ENCODE measurements around the gene CPM.

Gene CPM

DNA sequence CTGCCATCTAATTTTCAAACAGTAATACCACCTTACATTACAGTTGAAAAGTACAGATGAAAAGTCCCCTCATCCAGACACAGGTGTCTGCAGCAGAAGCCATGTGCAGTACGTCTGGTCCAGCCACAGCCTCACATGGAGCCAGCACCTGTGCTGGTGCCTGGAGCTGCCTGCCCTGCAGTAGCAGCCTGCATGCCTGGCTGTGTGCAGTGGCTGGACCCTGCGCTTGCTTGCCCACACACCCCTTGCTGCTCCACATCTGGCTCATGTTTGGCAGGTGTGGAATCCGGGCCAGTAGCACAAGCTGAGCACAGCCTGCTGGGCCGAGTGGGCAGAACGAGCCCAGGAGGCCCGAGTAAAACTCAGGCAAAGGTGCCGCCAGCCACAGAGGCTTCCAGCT, 21.8 kb upstream of the CPM start:
- ATAC-seq = no peak

GRCh38 chr12:68953536-68953935, 20.6 kb upstream of the CPM start:
- no peak for ATAC-seq

- no peak for ATAC-seq
Measured at GRCh38 chr12:68951652-68952051, 18.7 kb upstream of the CPM start.

DNA sequence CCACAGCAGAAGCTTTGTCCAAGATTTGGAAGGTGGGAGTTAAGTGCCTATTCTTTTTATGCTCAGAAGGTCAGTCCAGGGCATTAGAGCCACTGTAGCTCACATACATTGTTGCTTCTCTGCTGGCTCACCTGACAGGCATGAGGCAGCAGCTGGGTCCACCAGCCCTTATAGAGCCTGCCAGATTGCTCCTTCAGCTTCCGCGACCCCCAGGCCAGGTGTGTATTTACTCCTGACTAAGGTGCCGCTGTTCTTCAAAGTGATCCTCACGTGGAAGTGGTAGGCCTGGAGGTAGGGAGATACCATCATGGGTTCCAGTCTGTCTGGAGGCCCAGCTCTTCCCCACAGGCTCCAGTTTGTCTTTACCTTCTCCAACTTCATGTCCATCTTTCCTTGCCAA, 17.5 kb upstream of the CPM start:
- ATAC-seq = no peak

GRCh38 chr12:68945255-68945654, 12.3 kb upstream of the CPM start:
- no peak for ATAC-seq

GRCh38 chr12:68944296-68945076, 11.5 kb upstream of the CPM start:
- no peak for ATAC-seq

DNA sequence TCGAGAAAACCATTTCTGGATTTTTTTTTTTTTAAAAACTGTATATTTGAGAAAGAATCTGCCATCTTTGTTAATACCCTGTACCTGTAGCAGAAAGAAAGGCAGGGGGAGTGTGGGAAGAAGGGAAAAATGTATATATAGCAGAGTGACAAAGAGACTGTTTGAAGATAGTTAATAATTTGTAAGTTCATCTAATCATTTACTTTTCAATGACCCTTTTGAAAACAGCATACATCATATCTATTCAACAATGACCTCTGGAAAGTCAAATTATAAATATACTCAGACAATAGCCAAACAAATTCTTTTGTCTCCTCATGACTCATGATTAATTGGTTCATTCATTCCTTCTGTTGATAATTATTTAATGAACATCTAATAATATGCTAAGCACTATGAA, 10.9 kb upstream of the CPM start:
- ATAC-seq = no peak

GRCh38 chr12:68940731-68941130, 7.8 kb upstream of the CPM start:
- no peak for ATAC-seq

DNA sequence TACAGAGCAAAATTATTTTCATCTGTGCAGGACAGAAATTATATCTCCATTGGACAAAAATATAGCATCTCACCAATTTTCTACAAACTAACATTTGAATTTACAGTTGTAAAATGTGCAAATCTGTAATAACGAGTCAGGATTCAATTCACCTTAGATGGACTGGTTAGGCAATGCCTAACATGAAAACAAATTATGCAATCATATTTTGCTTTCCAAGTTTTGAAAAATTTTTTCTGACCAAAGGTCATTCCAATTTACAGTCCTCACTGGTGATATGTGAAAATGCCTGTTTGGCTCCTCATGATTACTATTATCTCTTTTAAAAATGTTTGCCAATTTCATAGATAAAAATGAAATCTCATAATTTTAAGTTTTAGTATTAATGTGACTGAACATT, 6.5 kb upstream of the CPM start:
- ATAC-seq = no peak

DNA sequence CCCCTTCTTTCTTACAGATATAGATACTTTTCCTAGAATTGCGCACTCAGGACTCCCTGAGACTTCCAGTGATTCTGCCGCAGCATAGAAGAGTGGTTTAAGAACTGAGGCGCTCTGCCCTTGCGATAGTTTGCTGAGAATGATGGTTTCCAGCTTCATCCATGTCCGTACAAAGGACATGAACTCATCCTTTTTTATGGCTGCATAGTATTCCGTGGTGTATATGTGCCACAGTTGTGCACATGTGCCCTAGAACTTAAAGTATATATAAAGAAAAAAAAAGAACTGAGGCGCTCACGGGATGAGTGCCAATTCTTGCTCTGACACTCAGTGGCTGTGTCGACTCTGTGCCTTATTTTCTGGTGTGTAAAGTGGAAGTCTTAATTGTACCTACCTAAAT, 1.4 kb upstream of the CPM start:
- ATAC-seq = no peak

- peak; percentile 23 to 31 for ATAC-seq
Measured at GRCh38 chr12:68932128-68932960, 627 bp downstream of the CPM start.

DNA sequence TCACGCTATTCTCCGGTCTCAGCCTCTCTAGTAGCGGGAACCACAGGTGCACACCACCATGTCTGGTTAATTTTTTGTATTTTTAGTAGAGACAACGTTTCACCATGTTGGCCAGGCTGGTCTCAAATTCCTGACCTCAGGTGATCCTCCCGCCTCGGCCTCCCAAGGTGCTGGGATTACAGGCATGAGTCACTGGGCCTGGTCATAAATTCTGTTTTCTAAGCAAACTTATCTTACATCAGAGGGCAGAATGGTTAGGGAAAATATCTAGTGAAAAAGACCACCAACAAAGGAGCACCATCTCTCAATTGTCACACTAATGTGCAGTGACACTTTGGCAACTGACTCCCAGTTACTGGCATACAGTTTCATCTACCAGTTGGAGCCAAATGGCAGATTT, 2.8 kb downstream of the CPM start:
- ATAC-seq = no peak

GRCh38 chr12:68924546-68924945, 8.4 kb downstream of the CPM start:
- no peak for ATAC-seq

- peak; percentile 67 to 72 for ATAC-seq
Measured at GRCh38 chr12:68919581-68920239, 13.3 kb downstream of the CPM start.

DNA sequence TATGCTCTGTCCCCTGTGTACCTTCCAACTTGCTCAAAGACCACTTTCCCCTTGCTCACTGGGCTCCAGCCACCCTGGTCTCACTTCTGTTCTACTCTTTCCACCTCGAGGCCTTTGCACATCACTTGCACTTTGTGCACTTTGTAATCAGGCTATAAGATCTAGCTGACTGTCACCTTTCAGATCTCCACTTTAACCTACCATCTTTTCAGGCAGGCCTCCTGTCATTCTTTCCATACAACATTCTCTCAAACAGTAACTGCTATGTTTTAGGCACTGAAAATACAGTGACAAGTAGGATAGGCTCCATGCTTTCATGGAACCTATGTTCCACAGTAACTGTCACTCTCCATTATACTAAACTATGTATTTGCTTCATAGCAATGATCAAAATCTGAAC, 14.0 kb downstream of the CPM start:
- ATAC-seq = peak; percentile 34 to 50

- ATAC-seq = no peak
Measured at GRCh38 chr12:68915055-68915454, 17.9 kb downstream of the CPM start.

GRCh38 chr12:68913682-68914081, 19.3 kb downstream of the CPM start:
- ATAC-seq = no peak

- ATAC-seq = no peak
Measured at GRCh38 chr12:68912916-68913315, 20.1 kb downstream of the CPM start.

DNA sequence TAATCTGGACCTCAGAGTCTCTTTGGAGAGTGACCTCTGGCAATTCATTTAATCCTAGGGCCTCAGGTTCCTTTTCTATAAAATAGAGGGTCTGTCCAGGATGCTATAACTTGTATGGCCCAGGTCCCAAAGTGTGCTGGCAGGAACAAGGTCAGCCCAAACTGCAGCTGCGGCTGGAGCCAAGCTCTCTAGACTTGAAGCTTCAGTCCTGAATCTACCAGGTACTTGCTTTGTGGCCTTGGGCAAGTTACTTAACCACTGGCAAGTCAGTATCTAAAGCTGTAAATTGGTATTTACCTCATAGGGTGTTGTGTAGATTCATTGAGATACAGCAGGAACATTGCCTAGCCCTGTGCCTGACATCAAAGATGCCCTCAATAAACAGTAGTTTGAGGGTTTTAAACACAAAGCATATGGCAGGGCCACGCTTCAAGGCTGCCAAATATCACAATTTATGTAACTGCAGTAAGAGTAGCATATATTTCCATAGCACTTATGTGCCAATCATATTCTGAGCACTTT, 21.7 kb downstream of the CPM start:
- ATAC-seq = no peak

- peak; percentile 46 to 79 for ATAC-seq
Measured at GRCh38 chr12:68910128-68910527, 22.8 kb downstream of the CPM start.

DNA sequence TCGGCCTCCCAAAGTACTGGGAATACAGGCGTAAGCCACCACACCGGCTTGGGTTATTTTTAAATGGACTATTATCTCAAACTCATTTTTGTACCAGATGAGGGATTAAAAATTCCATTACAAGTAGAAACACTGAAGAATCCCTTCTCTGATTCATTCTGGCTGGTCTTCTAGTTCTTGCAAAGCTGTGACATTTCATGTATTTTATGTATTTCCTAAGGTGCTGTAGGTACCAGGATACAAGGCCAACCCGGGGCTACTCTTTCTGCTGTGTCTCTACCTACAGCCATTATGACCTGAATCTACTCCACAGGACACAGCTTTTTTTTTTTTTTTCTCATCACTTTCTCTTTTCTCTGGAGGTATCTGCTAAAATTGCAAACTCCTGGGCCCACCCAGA, 24.9 kb downstream of the CPM start:
- ATAC-seq = no peak

GRCh38 chr12:68905733-68906132, 27.2 kb downstream of the CPM start:
- ATAC-seq = no peak

GRCh38 chr12:68904351-68904962, 28.5 kb downstream of the CPM start:
- peak; percentile 33 to 48 for ATAC-seq

All from activated CD4-positive, CD25-positive, alpha-beta regulatory T cell treated with anti-CD3 and anti-CD28 coated beads, Interleukin-2, amount 50 U/mL, for 24 hours (primary cell).